ENCODE measurements around the gene ASCL2. TPM values are rescaled to one million over a fixed set of nuclear protein-coding genes. Genes with fewer than 3 reads are reported as not detected.

Gene ASCL2
- total and polyA plus RNA-seq, 2 experiments from 2014 or later: 5.6 to 7.9 TPM

- H3K9me3 ChIP-seq (ENCODE audit: low read depth): no peaks in the 10 kb centered on the region
- no peak overlapping the region for H3K4me3 ChIP-seq
- no peaks in the 10 kb centered on the region for H3K36me3 ChIP-seq (replicated peaks; ENCODE audit: insufficient read depth, low read depth)
- H2AFZ ChIP-seq: no peak overlapping the region
- H3K27ac ChIP-seq: peak overlapping the region; percentile 99
- H3K27me3 ChIP-seq: no peaks in the 10 kb centered on the region
- DNase-seq (ENCODE audit: low spot score): peak; percentile 19
- TF ChIP-seq CTCF (IDR thresholded peaks at IDR 0.05; ENCODE audit: poor library complexity) (no peak), EZH2phosphoT487 (IDR thresholded peaks at IDR 0.05; ENCODE audit: low read depth, severe bottlenecking, unreplicated experiment) (no peak), EZH2 (IDR thresholded peaks at IDR 0.05; ENCODE audit: borderline replicate concordance) (no peak)
- H3K4me1 ChIP-seq (ENCODE audit: insufficient read depth): peaks cover 62% of the 10 kb centered on the region
- peak overlapping the region; percentile 70 for H3K4me2 ChIP-seq
- 85% methylated on average over 18 of the region's 18 CpGs for WGBS (ENCODE audit: low lambda C conversion rate, missing lambda C conversion rate)
- H3K79me2 ChIP-seq: no peaks in the 10 kb centered on the region
- H3K9me2 ChIP-seq (replicated peaks; ENCODE audit: insufficient read depth): no peaks in the 10 kb centered on the region
- H4K20me1 ChIP-seq (ENCODE audit: insufficient read depth, poor library complexity, severe bottlenecking): no peaks in the 10 kb centered on the region
These were observed 32.7 kb upstream of the ASCL2 start for GRCh38 chr11:2302896-2303626.

GRCh38 chr11:2302306-2302895, 32.0 kb upstream of the ASCL2 start:
- no peak overlapping the region for H3K4me3 ChIP-seq
- H3K27ac ChIP-seq: peak overlapping the region; percentile 99
- no peaks in the 10 kb centered on the region for H3K79me2 ChIP-seq
- H3K36me3 ChIP-seq (replicated peaks; ENCODE audit: insufficient read depth, low read depth): no peaks in the 10 kb centered on the region
- H3K9me2 ChIP-seq (replicated peaks; ENCODE audit: insufficient read depth): no peaks in the 10 kb centered on the region
- peak; percentile 16 for DNase-seq (ENCODE audit: low spot score)
- peaks cover 62% of the 10 kb centered on the region for H3K4me1 ChIP-seq (ENCODE audit: insufficient read depth)
- peak overlapping the region; percentile 70 for H3K4me2 ChIP-seq
- WGBS (ENCODE audit: low lambda C conversion rate, missing lambda C conversion rate): 90% methylated on average over 15 of the region's 16 CpGs
- H2AFZ ChIP-seq: no peak overlapping the region
- H4K20me1 ChIP-seq (ENCODE audit: insufficient read depth, poor library complexity, severe bottlenecking): no peaks in the 10 kb centered on the region
- no peaks in the 10 kb centered on the region for H3K27me3 ChIP-seq
- no peak for TF ChIP-seq CTCF (IDR thresholded peaks at IDR 0.05; ENCODE audit: poor library complexity)
- TF ChIP-seq EZH2phosphoT487 (IDR thresholded peaks at IDR 0.05; ENCODE audit: low read depth, severe bottlenecking, unreplicated experiment): no peak
- no peak for TF ChIP-seq EZH2 (IDR thresholded peaks at IDR 0.05; ENCODE audit: borderline replicate concordance)
- no peaks in the 10 kb centered on the region for H3K9me3 ChIP-seq (ENCODE audit: low read depth)

- TF ChIP-seq CTCF (IDR thresholded peaks at IDR 0.05; ENCODE audit: poor library complexity) (no peak), EZH2 (IDR thresholded peaks at IDR 0.05; ENCODE audit: borderline replicate concordance) (no peak), EZH2phosphoT487 (IDR thresholded peaks at IDR 0.05; ENCODE audit: low read depth, severe bottlenecking, unreplicated experiment) (no peak)
- Histone ChIP-seq H4K20me1 (ENCODE audit: insufficient read depth, poor library complexity, severe bottlenecking) (no peaks in the 10 kb centered on the region), H3K27me3 (no peaks in the 10 kb centered on the region), H3K4me2 (peak within 1 kb of the TSS; percentile 70), H2AFZ (no peak within 1 kb of the TSS), H3K4me1 (ENCODE audit: insufficient read depth) (peaks cover 56% of the 10 kb centered on the region), H3K79me2 (no peaks in the 10 kb centered on the region), H3K27ac (peak within 1 kb of the TSS; percentile 99), H3K36me3 (replicated peaks; ENCODE audit: insufficient read depth, low read depth) (no peaks in the 10 kb centered on the region), H3K9me2 (replicated peaks; ENCODE audit: insufficient read depth) (no peaks in the 10 kb centered on the region), H3K4me3 (no peak within 1 kb of the TSS), H3K9me3 (ENCODE audit: low read depth) (no peaks in the 10 kb centered on the region)
- 88% methylated on average over 10 of the region's 16 CpGs for WGBS (ENCODE audit: low lambda C conversion rate, missing lambda C conversion rate)
- peak; percentile 44 for DNase-seq (ENCODE audit: low spot score)
These were observed 31.4 kb upstream of the ASCL2 start, which contains the start of the genes C11orf21 and TSPAN32 for GRCh38 chr11:2301631-2302305. C11orf21 (minus strand) TSS chr11:2301918; CDS start chr11:2301808, 110 bp downstream. TSPAN32 (plus strand) TSS chr11:2302013; CDS start chr11:2302150, 137 bp downstream.

All from hepatocyte (in vitro differentiated cells).